H1 (cell line): ENCODE results near the gene ACER3. TPM values are rescaled to one million over a fixed set of nuclear protein-coding genes. Genes with fewer than 3 reads are reported as not detected.

Experiments
- CTCF ChIA-PET: fragments of 300-600 bp; sonication (Branson Sonifier 250); formaldehyde crosslinking; loops from one replicate; lab custom pipeline; 2021; ENCODE audit not compliant: partially characterized antibody; lab: Charles Lee
- POLR2A ChIA-PET: fragments of 300-600 bp; sonication (Branson Sonifier 250); formaldehyde crosslinking; loops from one replicate; lab custom pipeline; 2021; ENCODE audit warnings: inconsistent platforms; ENCODE audit not compliant: partially characterized antibody; lab: Charles Lee
- DNase-seq, 2 experiments: peaks; one replicate each; pipeline versions ENCODE4 v3.0.0 to v3.0.0-alpha.2; 2010 to 2022; ENCODE audit warnings: low spot score in 2 of 2, low read depth in 1 of 2, mixed read lengths in 1 of 2
- FAIRE-seq: peaks from 2 replicates; lab custom pipeline; 2011; peaks lifted over from hg19 to GRCh38; lab: Jason Lieb, UNC
- H2AFZ ChIP-seq: 2 replicates; pipeline ENCODE4 v1.8.1; 2012; ENCODE audit warnings: low read length, inconsistent platforms
- H2AK5ac ChIP-seq: 2 replicates; pipeline ENCODE4 v1.6.1; 2013; ENCODE audit warnings: low read depth, low read length
- H2BK120ac ChIP-seq: replicated peaks from 2 replicates; pipeline ENCODE3; 2013; ENCODE audit warnings: low read depth, low read length, inconsistent platforms
- H2BK12ac ChIP-seq: 2 replicates; pipeline ENCODE4 v1.6.1; 2013; ENCODE audit warnings: low read depth, low read length
- H2BK15ac ChIP-seq: 2 replicates; pipeline ENCODE4 v1.6.1; 2013; ENCODE audit warnings: low read length
- H2BK20ac ChIP-seq: 2 replicates; pipeline ENCODE4 v1.6.1; 2013; ENCODE audit warnings: low read length
- H2BK5ac ChIP-seq: 2 replicates; pipeline ENCODE4 v1.6.1; 2013; ENCODE audit warnings: low read depth, low read length
- H3K14ac ChIP-seq: 2 replicates; pipeline ENCODE4 v1.6.1; 2013; ENCODE audit warnings: inconsistent platforms; ENCODE audit not compliant: insufficient read length
- H3K18ac ChIP-seq: 2 replicates; pipeline ENCODE4 v1.6.1; 2013; ENCODE audit warnings: low read length; ENCODE audit errors: extremely low read depth
- H3K23ac ChIP-seq: 2 replicates; pipeline ENCODE4 v1.6.1; 2013; ENCODE audit warnings: inconsistent platforms; ENCODE audit not compliant: insufficient read length
- H3K23me2 ChIP-seq: 2 replicates; pipeline ENCODE4 v1.6.1; 2013; ENCODE audit warnings: low read depth, low read length
- H3K27ac ChIP-seq: 2 replicates; pipeline ENCODE4 v1.6.1; 2011; ENCODE audit warnings: low read depth, low read length, inconsistent platforms
- H3K27me3 ChIP-seq, 4 experiments: replicated peaks in 1 of 4; 1 replicate in 1 of 4; 2 replicates in 3 of 4; pipeline versions ENCODE4 v1.6.1 to v1.8.1; 2011 to 2013; ENCODE audit warnings: low read length in 3 of 4, mild to moderate bottlenecking in 3 of 4, inconsistent platforms in 2 of 4, mixed read lengths in 2 of 4, moderate library complexity in 1 of 4; ENCODE audit not compliant: control insufficient read depth in 3 of 4, insufficient read depth in 3 of 4; ENCODE audit errors: extremely low read depth in 1 of 4
- H3K36me3 ChIP-seq, 4 experiments: 2 replicates each; pipeline versions ENCODE4 v1.6.1 to v1.8.1; 2011 to 2013; ENCODE audit warnings: mild to moderate bottlenecking in 4 of 4, low read length in 3 of 4, moderate library complexity in 2 of 4, control low read depth in 1 of 4, inconsistent platforms in 1 of 4; ENCODE audit not compliant: insufficient read depth in 4 of 4, control insufficient read depth in 2 of 4
- H3K4ac ChIP-seq: replicated peaks from 2 replicates; pipeline ENCODE3; 2013; ENCODE audit warnings: low read length, low read depth, mixed read lengths, inconsistent platforms; ENCODE audit not compliant: insufficient read length
- H3K4me1 ChIP-seq, 4 experiments: replicated peaks in 1 of 4; 1 replicate in 1 of 4; 2 replicates in 3 of 4; pipeline versions ENCODE4 v1.6.1 to v1.8.1; 2011 to 2013; ENCODE audit warnings: low read length in 3 of 4, inconsistent platforms in 2 of 4, mixed read lengths in 1 of 4; ENCODE audit not compliant: insufficient read depth in 4 of 4, control insufficient read depth in 3 of 4
- H3K4me2 ChIP-seq, 2 experiments: 2 replicates each; pipeline versions ENCODE4 v1.6.1 to v1.8.1; 2011 to 2013; ENCODE audit warnings: low read depth in 2 of 2, low read length in 2 of 2, control low read depth in 1 of 2, inconsistent platforms in 1 of 2, mild to moderate bottlenecking in 1 of 2; ENCODE audit not compliant: insufficient read depth in 1 of 2
- H3K4me3 ChIP-seq, 4 experiments: fragments of 200-600, 300-600 bp in 1 of 4; sonication (generic), shearing (Covaris generic), sonication (Bioruptor Twin) in 1 of 4; 2 replicates each; pipeline versions ENCODE4 v1.5.1 to v1.8.1; 2011 to 2016; ENCODE audit warnings: low read length in 4 of 4, low read depth in 3 of 4, control low read depth in 2 of 4, inconsistent platforms in 2 of 4, mild to moderate bottlenecking in 2 of 4, mixed read lengths in 1 of 4, moderate library complexity in 1 of 4; ENCODE audit not compliant: insufficient read depth in 2 of 4; ENCODE audit errors: extremely low read depth in 1 of 4
- H3K56ac ChIP-seq: replicated peaks from 2 replicates; pipeline ENCODE3; 2013; ENCODE audit warnings: low read depth, mild to moderate bottlenecking, mixed read lengths, low read length, inconsistent platforms; ENCODE audit not compliant: insufficient read length
- H3K79me1 ChIP-seq: 2 replicates; pipeline ENCODE4 v1.6.1; 2013; ENCODE audit warnings: low read depth, low read length, control low read depth
- H3K79me2 ChIP-seq, 2 experiments: 2 replicates each; pipeline versions ENCODE4 v1.6.1 to v1.8.1; 2012 to 2013; ENCODE audit warnings: low read length in 2 of 2, mild to moderate bottlenecking in 2 of 2, inconsistent platforms in 1 of 2; ENCODE audit not compliant: insufficient read depth in 2 of 2, control insufficient read depth in 1 of 2
- H3K9ac ChIP-seq, 4 experiments: replicated peaks in 1 of 4; 1 replicate in 1 of 4; 2 replicates in 3 of 4; pipeline versions ENCODE4 v1.6.1 to v1.8.1; 2011 to 2013; ENCODE audit warnings: low read depth in 3 of 4, low read length in 3 of 4, control low read depth in 2 of 4, mild to moderate bottlenecking in 2 of 4, moderate library complexity in 2 of 4, inconsistent platforms in 1 of 4; ENCODE audit errors: extremely low read depth in 1 of 4
- H3K9me3 ChIP-seq, 2 experiments: 2 replicates each; pipeline versions ENCODE4 v1.6.1 to v1.8.1; 2012 to 2013; ENCODE audit warnings: mild to moderate bottlenecking in 2 of 2, moderate library complexity in 2 of 2, control low read depth in 1 of 2, inconsistent platforms in 1 of 2, low read depth in 1 of 2, low read length in 1 of 2, mixed read lengths in 1 of 2; ENCODE audit not compliant: insufficient read depth in 2 of 2
- H4K20me1 ChIP-seq, 2 experiments: replicated peaks in 1 of 2; 2 replicates each; pipeline versions ENCODE3 to v1.8.1; 2011 to 2013; ENCODE audit warnings: inconsistent platforms in 2 of 2, low read length in 2 of 2, mild to moderate bottlenecking in 1 of 2; ENCODE audit not compliant: insufficient read depth in 2 of 2, control insufficient read depth in 1 of 2
- H4K5ac ChIP-seq: 2 replicates; pipeline ENCODE4 v1.6.1; 2013; ENCODE audit warnings: low read length, low read depth, mixed read lengths, inconsistent platforms; ENCODE audit not compliant: insufficient read length
- H4K8ac ChIP-seq: 2 replicates; pipeline ENCODE4 v1.8.0; 2013; ENCODE audit warnings: mild to moderate bottlenecking, moderate library complexity, low read length, inconsistent platforms; ENCODE audit not compliant: insufficient read depth; ENCODE audit errors: extremely low read depth
- H4K91ac ChIP-seq: replicated peaks from 2 replicates; pipeline ENCODE3; 2013; ENCODE audit warnings: low read length, mixed read lengths, inconsistent platforms; ENCODE audit not compliant: insufficient read length
- ASH2L ChIP-seq: fragments of 200-600, 300-600 bp; sonication (generic); IDR thresholded peaks from one replicate; pipeline ENCODE4 v1.7.1; 2017; ENCODE audit warnings: low read length
- BACH1 ChIP-seq: IDR thresholded peaks from 2 replicates; pipeline ENCODE4 v1.6.1; 2012; ENCODE audit warnings: low read length, improper control_type of control experiment
- BCL11A ChIP-seq, 2 experiments: IDR thresholded peaks; one replicate each; pipeline ENCODE4 v1.6.1; 2011; ENCODE audit warnings: low read depth in 2 of 2, low read length in 2 of 2, mild to moderate bottlenecking in 2 of 2
- NANOG ChIP-seq: IDR thresholded peaks from 2 replicates; pipeline ENCODE4 v1.6.1; 2011; ENCODE audit warnings: low read length, low read depth, mild to moderate bottlenecking, inconsistent platforms; ENCODE audit not compliant: insufficient read depth, poor library complexity, severe bottlenecking
- POU5F1 ChIP-seq: IDR thresholded peaks from 2 replicates; pipeline ENCODE4 v1.6.1; 2011; ENCODE audit warnings: low read depth, mild to moderate bottlenecking, low read length, moderate library complexity
- SAP30 ChIP-seq: fragments of 300-600 bp; sonication (generic); IDR thresholded peaks from 2 replicates; pipeline ENCODE4 v1.7.1; 2012; ENCODE audit warnings: low read length, moderate library complexity, mild to moderate bottlenecking, inconsistent platforms; ENCODE audit not compliant: insufficient read depth, insufficient replicate concordance
- SP1 ChIP-seq: IDR thresholded peaks from 2 replicates; pipeline ENCODE4 v1.6.1; 2011; ENCODE audit warnings: low read depth, low read length
- SP2 ChIP-seq: IDR thresholded peaks from 2 replicates; pipeline ENCODE4 v1.6.1; 2012; ENCODE audit warnings: mild to moderate bottlenecking, low read length, inconsistent platforms
- TAF1 ChIP-seq: IDR thresholded peaks from 2 replicates; pipeline ENCODE4 v1.6.1; 2011; ENCODE audit warnings: mild to moderate bottlenecking, low read depth, low read length
- WGBS, 2 experiments: shearing (Covaris generic) in 1 of 2; methylation state at CpG; one replicate each; pipeline versions ENCODE4 v1.1.6 to v1.1.7; 2013 to 2015; ENCODE audit warnings: low lambda C conversion rate in 2 of 2, mixed read lengths in 2 of 2, inconsistent platforms in 1 of 2, low coverage in 1 of 2, missing lambda C conversion rate in 1 of 2; ENCODE audit not compliant: insufficient replicate concordance in 2 of 2, insufficient coverage in 1 of 2, insufficient read length in 1 of 2; ENCODE audit errors: extremely low coverage in 1 of 2, missing lambda C conversion rate in 1 of 2; 5-methylcytosine and 5-hydroxymethylcytosine counted together
- polyA plus RNA-seq, 7 experiments: library from polyadenylated mRNA; depleted of rRNA in 3 of 7; stranded (reverse) in 5 of 7; unstranded in 2 of 7; fragments of >200 nt in 5 of 7; fragments of 200-250 nt in 2 of 7; gene quantifications; 1 replicate in 5 of 7; 2 replicates in 1 of 7; 4 replicates in 1 of 7; pipeline versions ENCODE4 v1.2.1 to v1.2.3, GENCODE V29; 2011 to 2013; ENCODE audit warnings: missing spikeins in 2 of 7, mixed read lengths in 2 of 7
- total RNA-seq: library from RNA; stranded (reverse); fragmentation: NEBNext Ultra II Directional; extraction: Animal tissue kit (Norgen Biotek cat#: 25700); gene quantifications from 2 replicates; pipeline ENCODE4 v1.2.1, GENCODE V29; 2021
- TF ChIP-seq, protein P1 (sequence below): IDR thresholded peaks from 2 replicates; pipeline ENCODE4 v1.6.1; 2012; ENCODE audit warnings: low read length, inconsistent platforms
- TF ChIP-seq, protein P2 (sequence below): IDR thresholded peaks from 2 replicates; pipeline ENCODE4 v1.6.1; 2011; ENCODE audit warnings: low read length, improper control_type of control experiment

ACER3 gene
- total and polyA plus RNA-seq, 2 of the 8 experiments (the other 6 are each of a cell fraction or from before 2014, with no cell fraction given): 5.7 to 16.2 TPM

DNA sequence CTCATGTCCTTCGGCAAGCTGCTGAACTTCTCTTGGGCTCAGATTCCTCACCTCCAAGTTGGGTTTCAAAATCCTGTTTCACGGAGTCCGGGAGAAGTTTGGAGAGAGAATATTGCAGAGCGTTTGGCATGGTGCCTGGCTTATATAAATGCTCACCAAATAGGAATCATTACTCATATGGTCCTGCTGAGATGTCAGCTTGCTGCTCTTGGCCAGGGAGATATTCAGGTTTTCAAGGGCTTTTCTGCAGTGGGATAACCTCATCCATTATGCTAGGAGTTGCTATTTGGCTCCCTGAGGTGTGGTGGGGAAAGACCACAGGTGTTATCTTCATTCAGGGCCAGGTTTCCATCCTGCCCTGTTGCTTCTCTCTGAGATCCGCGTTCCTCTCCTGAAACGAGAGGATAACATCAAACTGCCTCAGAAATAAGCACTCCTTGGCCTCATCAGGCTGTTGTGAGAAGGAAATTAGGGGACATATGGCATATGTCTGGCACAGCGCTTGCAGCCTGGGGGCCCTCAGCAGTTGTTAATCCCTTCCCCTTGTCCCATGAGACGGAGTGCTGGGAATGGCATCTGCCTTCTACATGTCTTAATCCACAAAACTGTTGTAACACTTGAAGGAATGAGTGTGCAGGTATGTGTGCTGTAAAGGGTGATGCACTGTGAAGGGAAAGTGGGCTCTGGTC is 29.9 kb upstream of the ACER3 start:
- no peak overlapping the region for H2BK15ac ChIP-seq
- H4K91ac ChIP-seq: no peak overlapping the region
- 89% methylated on average over 9 of the region's 9 CpGs; no CpG with 5 or more reads in 1 of the 2 experiments for WGBS, 2 experiments
- no peak for TF ChIP-seq NANOG
- no peak for TF ChIP-seq SP1
- no peak for TF ChIP-seq BACH1
- TF ChIP-seq, protein P1, sequence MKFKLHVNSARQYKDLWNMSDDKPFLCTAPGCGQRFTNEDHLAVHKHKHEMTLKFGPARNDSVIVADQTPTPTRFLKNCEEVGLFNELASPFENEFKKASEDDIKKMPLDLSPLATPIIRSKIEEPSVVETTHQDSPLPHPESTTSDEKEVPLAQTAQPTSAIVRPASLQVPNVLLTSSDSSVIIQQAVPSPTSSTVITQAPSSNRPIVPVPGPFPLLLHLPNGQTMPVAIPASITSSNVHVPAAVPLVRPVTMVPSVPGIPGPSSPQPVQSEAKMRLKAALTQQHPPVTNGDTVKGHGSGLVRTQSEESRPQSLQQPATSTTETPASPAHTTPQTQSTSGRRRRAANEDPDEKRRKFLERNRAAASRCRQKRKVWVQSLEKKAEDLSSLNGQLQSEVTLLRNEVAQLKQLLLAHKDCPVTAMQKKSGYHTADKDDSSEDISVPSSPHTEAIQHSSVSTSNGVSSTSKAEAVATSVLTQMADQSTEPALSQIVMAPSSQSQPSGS: no peak
- no peak for TF ChIP-seq SP2
- no peak for TF ChIP-seq POU5F1
- TF ChIP-seq ASH2L: no peak
- no peak for TF ChIP-seq TAF1
- TF ChIP-seq, protein P2, sequence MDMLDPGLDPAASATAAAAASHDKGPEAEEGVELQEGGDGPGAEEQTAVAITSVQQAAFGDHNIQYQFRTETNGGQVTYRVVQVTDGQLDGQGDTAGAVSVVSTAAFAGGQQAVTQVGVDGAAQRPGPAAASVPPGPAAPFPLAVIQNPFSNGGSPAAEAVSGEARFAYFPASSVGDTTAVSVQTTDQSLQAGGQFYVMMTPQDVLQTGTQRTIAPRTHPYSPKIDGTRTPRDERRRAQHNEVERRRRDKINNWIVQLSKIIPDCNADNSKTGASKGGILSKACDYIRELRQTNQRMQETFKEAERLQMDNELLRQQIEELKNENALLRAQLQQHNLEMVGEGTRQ: no peak
- TF ChIP-seq SAP30: no peak
- TF ChIP-seq BCL11A (IDR thresholded peaks at IDR 0.05; ENCODE audit: low read depth in 2 of 2, low read length in 2 of 2): no peak
- TF ChIP-seq, all 59 proteins: peak for 0
- FAIRE-seq (no peak), DNase-seq (no peak)
- Histone ChIP-seq H3K18ac (no peak overlapping the region), H3K56ac (no peak overlapping the region), H3K9me3 (no peaks in the 10 kb centered on the region), H3K79me1 (no peaks in the 10 kb centered on the region), H2BK12ac (no peak overlapping the region), H3K4ac (no peak overlapping the region), H4K5ac (no peak overlapping the region), H2BK120ac (no peak overlapping the region), H2BK5ac (no peak overlapping the region), H3K23ac (no peak overlapping the region), H3K4me3 (no peak overlapping the region), H2AK5ac (no peak overlapping the region), H2BK20ac (no peak overlapping the region), H3K14ac (no peak overlapping the region), H3K27ac (no peak overlapping the region), H2AFZ (no peak overlapping the region), H3K4me2 (no peak overlapping the region), H3K23me2 (no peaks in the 10 kb centered on the region), H3K79me2 (no peaks in the 10 kb centered on the region), H4K8ac (no peak overlapping the region), H3K4me1 (no peaks in the 10 kb centered on the region), H3K36me3 (no peaks in the 10 kb centered on the region), H4K20me1 (no peaks in the 10 kb centered on the region), H3K9ac (no peak overlapping the region), H3K27me3 (no peaks in the 10 kb centered on the region)
- POLR2A ChIA-PET: no interaction called here
- CTCF ChIA-PET: interaction anchor here (1.0 to 2.2 kb wide), 4 partner anchors 8 to 108 kb away, joined by 3 to 8 read pairs (median 5); no protein-coding TSS in a partner anchor
